Peyer's patch (tissue), 4 donors: ENCODE results near the gene CAGE1. TPM values are rescaled to one million over a fixed set of nuclear protein-coding genes. Genes with fewer than 3 reads are reported as not detected.
"Not testable (repeated sequence)": the region's sequence is repeated elsewhere in the genome, so short reads cannot be mapped to it uniquely, and the experiment has no call there.

ENCODE experiments used
- DNase-seq, 3 donors: peaks; one replicate each; pipeline ENCODE4 v3.0.0-alpha.2; 2017 to 2019
- H3K27ac ChIP-seq, 4 donors: fragments of 200-600 bp; sonication (generic); one replicate each; pipeline ENCODE4 v1.5.1; 2016 to 2019
- H3K27me3 ChIP-seq, 2 donors: fragments of 200-600 bp; sonication (generic); one replicate each; pipeline ENCODE4 v1.5.1; 2019
- H3K36me3 ChIP-seq, 3 donors: fragments of 200-600 bp; sonication (generic); one replicate each; pipeline ENCODE4 v1.5.1; 2016 to 2019
- H3K4me1 ChIP-seq, 4 donors: fragments of 200-600 bp; sonication (generic); one replicate each; pipeline ENCODE4 v1.5.1; 2016 to 2019
- H3K4me3 ChIP-seq, 4 donors: fragments of 200-600 bp; sonication (generic); 1 replicate in 3 of 4; 2 replicates in 1 of 4; pipeline ENCODE4 v1.5.1; 2016 to 2019; ENCODE audit warnings: mild to moderate bottlenecking in 1 of 4
- H3K9me3 ChIP-seq, 4 donors: fragments of 200-600 bp; sonication (generic); one replicate each; pipeline ENCODE4 v1.5.1; 2016 to 2019; ENCODE audit warnings: mild to moderate bottlenecking in 1 of 4
- POLR2A ChIP-seq, 2 donors: fragments of 450-650 bp; IDR thresholded peaks; one replicate each; pipeline ENCODE4 v1.5.1; 2017; ENCODE audit warnings: antibody characterized with exemption in 2 of 2, mild to moderate bottlenecking in 2 of 2, moderate library complexity in 2 of 2
- total RNA-seq, 4 donors: library from RNA; depleted of rRNA; stranded (reverse); fragments of >200 nt; gene quantifications; one replicate each; pipeline ENCODE4 v1.1.0, GENCODE V29; 2016
- TF ChIP-seq, protein P1 (sequence below), 6 experiments: fragments of 450-650 bp in 4 of 6; fragments of 200-600 bp in 2 of 6; sonication (generic) in 1 of 6; IDR thresholded peaks; one replicate each; pipeline ENCODE4 v1.5.1; 2017 to 2019; ENCODE audit warnings: antibody characterized with exemption in 6 of 6, mild to moderate bottlenecking in 3 of 6, moderate library complexity in 1 of 6

The CAGE1 gene
- total RNA-seq, 4 donors from 2014 or later: not detected

DNA sequence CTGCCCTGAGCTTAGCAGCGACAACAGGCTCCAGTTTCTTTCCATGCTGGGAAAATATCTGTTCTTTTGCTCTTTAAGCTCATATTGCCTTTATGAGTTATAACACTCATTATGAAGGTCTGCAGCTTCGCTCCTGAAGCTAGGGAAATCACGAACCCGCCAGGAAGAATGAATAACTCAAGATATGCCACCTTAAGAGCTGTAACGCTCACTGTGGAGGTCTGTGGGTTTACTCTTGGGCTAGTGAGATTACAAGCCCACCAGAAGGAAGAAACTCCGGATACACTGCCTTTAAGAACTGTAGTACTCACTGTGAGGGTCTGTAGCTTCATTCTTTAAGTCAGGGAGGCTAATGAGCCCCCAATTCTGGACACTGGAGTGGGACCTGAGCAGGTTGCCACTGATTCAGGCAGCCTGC lies 73.6 kb downstream of the CAGE1 start:
- Histone ChIP-seq H3K27me3 (no peaks in the 10 kb centered on the region), H3K9me3 (no peaks in the 10 kb centered on the region), H3K4me3 (no peak overlapping the region), H3K27ac (no peak overlapping the region), H3K36me3 (no peaks in the 10 kb centered on the region), H3K4me1 (peaks cover 0 to 16% (median 5%) of the 10 kb centered on the region in 4 donors)
- no peak for DNase-seq
- TF ChIP-seq, protein P1, sequence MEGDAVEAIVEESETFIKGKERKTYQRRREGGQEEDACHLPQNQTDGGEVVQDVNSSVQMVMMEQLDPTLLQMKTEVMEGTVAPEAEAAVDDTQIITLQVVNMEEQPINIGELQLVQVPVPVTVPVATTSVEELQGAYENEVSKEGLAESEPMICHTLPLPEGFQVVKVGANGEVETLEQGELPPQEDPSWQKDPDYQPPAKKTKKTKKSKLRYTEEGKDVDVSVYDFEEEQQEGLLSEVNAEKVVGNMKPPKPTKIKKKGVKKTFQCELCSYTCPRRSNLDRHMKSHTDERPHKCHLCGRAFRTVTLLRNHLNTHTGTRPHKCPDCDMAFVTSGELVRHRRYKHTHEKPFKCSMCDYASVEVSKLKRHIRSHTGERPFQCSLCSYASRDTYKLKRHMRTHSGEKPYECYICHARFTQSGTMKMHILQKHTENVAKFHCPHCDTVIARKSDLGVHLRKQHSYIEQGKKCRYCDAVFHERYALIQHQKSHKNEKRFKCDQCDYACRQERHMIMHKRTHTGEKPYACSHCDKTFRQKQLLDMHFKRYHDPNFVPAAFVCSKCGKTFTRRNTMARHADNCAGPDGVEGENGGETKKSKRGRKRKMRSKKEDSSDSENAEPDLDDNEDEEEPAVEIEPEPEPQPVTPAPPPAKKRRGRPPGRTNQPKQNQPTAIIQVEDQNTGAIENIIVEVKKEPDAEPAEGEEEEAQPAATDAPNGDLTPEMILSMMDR (IDR thresholded peaks at IDR 0.05): no peak
- no peak for TF ChIP-seq POLR2A (IDR thresholded peaks at IDR 0.05)

GRCh38 chr6:7315087-7315947 lies 74.2 kb downstream of the CAGE1 start:
- H3K9me3 ChIP-seq, DNase-seq: not testable (repeated sequence)

GRCh38 chr6:7314414-7314813 lies 75.1 kb downstream of the CAGE1 start:
- Histone ChIP-seq H3K4me1 (peaks cover 0 to 16% (median 6%) of the 10 kb centered on the region in 4 donors), H3K27me3 (no peaks in the 10 kb centered on the region), H3K4me3 (no peak overlapping the region), H3K36me3 (peaks cover 0 to 2% (median 0%) of the 10 kb centered on the region in 3 donors), H3K9me3 (no peaks in the 10 kb centered on the region), H3K27ac (no peak overlapping the region)
- TF ChIP-seq, protein P1 (IDR thresholded peaks at IDR 0.05): no peak
- TF ChIP-seq POLR2A (IDR thresholded peaks at IDR 0.05): no peak
- DNase-seq: no peak

More at GRCh38 chr6:7315087-7315947, 74.2 kb downstream of the CAGE1 start:
- not testable (repeated sequence) for H3K27ac ChIP-seq, H3K27me3 ChIP-seq, H3K4me3 ChIP-seq, H3K36me3 ChIP-seq
- peaks cover 0 to 16% (median 6%) of the 10 kb centered on the region in 4 donors for H3K4me1 ChIP-seq

- H3K9me3 ChIP-seq: no peaks in the 10 kb centered on the region
- peak overlapping the region; percentile 90 to 96 (median 94) for H3K27ac ChIP-seq
- peaks cover 0 to 10% (median 0%) of the 10 kb centered on the region in 3 donors for H3K36me3 ChIP-seq
- peak overlapping the region; percentile 84 to 98 (median 94) for H3K4me3 ChIP-seq
- H3K27me3 ChIP-seq: no peaks in the 10 kb centered on the region
- TF ChIP-seq, protein P1 (IDR thresholded peaks at IDR 0.05): peak in 1 of 6 experiments; percentile 2
- no peak for TF ChIP-seq POLR2A (IDR thresholded peaks at IDR 0.05)
- no peak for DNase-seq
- peaks cover 0 to 22% (median 6%) of the 10 kb centered on the region in 4 donors for H3K4me1 ChIP-seq
Observed at GRCh38 chr6:7313505-7314165, 75.9 kb downstream of the CAGE1 start.

- H3K27me3 ChIP-seq: no peaks in the 10 kb centered on the region
- peak; percentile 68 to 90 for TF ChIP-seq POLR2A (IDR thresholded peaks at IDR 0.05)
- TF ChIP-seq, protein P1 (IDR thresholded peaks at IDR 0.05): no peak
- peaks cover 0 to 29% (median 6%) of the 10 kb centered on the region in 4 donors for H3K4me1 ChIP-seq
- H3K36me3 ChIP-seq: peaks cover 0 to 18% (median 0%) of the 10 kb centered on the region in 3 donors
- DNase-seq: peak; percentile 97 to 99 (median 99)
- H3K9me3 ChIP-seq: no peaks in the 10 kb centered on the region
- peak within 1 kb of the TSS; percentile 84 to 98 (median 94) for H3K4me3 ChIP-seq
- H3K27ac ChIP-seq: peak within 1 kb of the TSS; percentile 90 to 96 (median 94)
Observed at GRCh38 chr6:7312616-7313504, 76.7 kb downstream of the CAGE1 start, which contains the start of gene SSR1. SSR1 (minus strand) TSS chr6:7313199; CDS start chr6:7313120, 79 bp downstream.
